COR-L47 (cell line): ENCODE measurements around the gene NFIL3.
"Not testable (repeated sequence)": the region's sequence is repeated elsewhere in the genome, so short reads cannot be mapped to it uniquely, and the experiment has no call there.

Experiments
- DNase-seq: peaks from one replicate; lab custom pipeline; 2025; lab: John Stamatoyannopoulos, UW

The NFIL3 gene

DNA sequence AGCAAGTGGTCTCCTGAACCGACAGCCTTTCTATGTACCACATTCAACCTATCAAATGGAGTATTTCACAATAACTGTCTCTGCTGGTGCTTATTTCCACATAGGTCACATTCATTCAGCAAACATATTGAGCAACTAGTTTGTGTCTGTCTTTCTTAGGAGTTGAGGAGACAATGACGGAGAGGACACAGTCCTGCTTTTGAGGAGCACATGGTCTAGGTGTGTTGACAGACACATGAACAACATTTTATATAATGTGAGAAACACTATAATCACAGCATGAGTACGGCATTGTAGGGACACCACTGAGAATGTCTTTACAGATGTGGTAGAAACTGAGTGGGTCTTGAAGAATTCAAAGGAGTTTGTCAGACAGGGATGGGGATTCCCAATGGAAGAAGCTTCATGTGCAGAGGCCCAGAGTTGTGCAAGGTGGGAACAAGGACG, 28.5 kb downstream of the NFIL3 start:
- no peak for DNase-seq

DNA sequence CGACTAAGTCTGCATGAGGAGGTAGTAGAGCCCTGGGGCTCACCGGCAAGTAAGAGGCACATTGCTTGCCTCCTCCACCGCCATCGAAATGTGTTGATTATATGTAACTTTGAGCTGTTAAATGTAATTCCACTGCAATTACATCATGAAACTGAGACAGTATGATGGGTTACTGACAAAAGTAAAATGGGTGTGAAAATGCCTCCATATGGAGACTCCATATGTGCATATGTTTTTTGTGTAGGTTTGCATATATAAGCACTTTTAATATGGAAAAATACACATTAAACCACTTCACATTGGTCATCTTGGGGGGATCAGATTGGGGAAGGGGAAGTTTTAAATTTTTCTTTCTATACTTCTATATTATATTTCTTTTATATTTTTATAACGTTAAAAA, 29.8 kb downstream of the NFIL3 start:
- DNase-seq: no peak

DNA sequence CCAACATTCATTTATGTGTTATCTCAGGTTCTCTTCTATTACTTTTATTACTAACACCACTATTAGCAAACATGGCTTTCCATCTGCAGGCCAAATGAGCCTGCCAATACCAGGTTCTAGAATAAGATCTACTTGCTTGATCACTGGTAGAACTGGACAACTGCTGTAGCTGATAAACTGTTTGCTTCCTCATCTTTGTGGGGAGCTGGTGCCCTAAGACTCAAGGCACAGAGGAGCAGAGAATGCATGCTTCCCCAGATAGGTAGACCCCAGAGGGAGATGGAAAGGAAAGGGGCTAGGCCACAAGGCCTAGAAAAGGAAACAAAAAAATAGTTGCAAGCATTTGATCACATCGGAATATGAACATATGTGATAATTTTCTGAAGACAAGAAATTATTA, 31.2 kb downstream of the NFIL3 start:
- DNase-seq: no peak

DNA sequence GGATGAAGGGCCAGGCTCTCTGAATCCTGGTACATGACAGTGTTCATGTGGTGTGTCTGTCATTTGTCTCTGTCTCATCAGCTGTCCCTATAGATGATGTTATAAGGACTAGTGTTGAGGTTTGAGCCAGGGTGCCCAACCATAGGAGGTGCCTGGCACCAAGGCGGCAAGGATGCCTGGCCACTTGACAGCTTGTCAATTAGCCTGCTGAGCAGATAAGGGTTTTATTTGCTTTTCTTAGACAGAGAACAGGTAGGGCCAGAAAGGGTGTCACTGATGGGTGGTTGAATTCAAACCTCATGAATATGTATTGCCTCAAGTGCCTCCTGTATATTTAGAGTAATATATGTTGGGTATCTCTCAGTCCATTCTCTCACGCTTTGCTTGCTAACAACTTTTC, 31.8 kb downstream of the NFIL3 start:
- peak; percentile 2 for DNase-seq

DNA sequence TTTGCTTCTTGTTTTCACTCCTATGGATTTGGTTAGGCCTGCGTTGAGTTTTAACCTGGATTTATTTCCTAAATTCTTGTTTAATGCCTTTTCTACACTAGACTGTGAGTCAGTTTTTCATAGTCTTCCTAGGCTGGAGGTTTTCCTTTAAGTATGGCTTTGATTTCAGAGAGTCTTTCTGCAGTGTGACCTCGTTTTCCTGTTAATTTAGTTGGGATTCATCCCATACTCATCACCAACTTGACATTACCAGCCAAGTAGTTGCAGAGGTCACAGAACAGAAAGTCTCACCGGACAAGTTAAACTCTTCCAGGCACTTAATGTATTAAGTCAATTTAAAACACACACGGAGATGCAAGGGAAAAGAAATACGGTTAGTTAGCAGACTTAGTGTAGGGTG, 32.2 kb downstream of the NFIL3 start:
- DNase-seq: no peak

DNA sequence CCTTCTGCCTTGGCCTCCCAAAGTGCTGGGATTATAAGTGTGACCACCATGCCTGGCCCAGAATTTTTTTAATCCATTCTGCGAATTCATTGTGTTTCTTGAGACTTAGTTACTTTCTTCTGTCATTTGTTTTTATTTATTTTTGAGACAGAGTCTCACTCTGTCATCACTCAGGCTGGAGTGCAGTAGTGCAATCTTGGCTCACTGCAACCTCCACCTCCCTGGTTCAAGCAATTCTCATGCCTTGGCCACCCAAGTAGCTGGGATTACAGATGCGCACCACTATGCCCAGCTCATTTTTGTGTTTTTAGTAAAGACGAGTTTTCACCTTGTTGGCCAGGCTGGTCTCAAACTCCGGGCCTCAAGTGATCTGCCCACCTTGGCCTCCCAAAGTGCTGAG, 33.9 kb downstream of the NFIL3 start:
- not testable (repeated sequence) for DNase-seq

DNA sequence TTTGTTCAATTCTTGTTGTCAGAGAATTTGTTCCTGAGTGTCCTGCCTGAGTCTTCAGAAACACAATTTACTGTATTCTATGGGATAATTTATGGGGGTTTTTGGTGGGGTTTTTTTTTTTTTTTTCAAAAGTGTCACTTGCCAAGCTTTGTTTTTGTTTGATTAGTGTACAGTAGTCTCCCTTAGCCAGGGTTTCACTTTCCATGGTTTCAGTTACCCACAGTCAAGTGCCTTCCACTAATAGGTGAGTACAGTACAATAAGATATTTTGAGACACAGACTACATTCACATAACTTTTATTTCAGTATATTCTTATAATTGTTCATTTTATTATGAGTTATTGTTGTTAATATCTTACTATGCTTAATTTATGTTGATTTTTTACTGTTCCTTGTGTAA, 36.9 kb downstream of the NFIL3 start:
- no peak for DNase-seq

DNA sequence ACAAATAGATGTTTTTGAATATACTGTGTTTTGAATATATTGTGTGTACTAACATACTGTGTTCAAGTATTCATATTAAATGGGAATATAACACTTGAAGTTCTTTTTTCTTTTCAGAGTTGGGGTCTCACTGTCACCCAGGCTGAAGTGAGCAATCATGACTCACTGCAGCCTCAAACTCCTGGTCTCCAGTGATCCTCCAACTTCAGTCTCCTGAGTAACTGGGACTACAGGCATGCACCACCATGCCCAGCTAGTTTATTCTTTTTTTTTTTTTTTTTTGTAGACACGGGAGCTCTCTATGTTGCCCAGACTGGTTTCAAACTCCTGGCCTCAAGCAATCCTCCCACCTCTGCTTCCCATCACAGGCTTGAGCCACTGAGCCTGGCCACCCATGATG, 38.7 kb downstream of the NFIL3 start:
- no peak for DNase-seq

DNA sequence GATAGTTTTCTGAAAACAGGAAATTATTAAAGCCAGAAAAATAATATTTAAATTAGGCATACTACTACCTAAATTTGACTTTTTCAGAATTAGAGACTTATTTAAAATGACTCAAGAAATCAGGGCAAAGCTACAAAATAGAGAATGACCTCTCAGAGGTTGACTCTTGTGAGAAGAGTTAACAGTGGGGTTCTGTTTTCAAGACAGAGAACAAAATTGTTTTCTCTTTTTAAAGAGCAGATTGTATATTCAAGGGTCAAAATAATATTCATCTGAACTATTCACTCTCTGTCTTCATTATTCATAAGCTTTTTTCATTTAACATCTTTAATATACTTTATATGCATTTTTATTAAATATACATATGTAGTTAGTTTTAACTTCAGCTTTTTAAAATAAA, 40.1 kb downstream of the NFIL3 start:
- no peak for DNase-seq

DNA sequence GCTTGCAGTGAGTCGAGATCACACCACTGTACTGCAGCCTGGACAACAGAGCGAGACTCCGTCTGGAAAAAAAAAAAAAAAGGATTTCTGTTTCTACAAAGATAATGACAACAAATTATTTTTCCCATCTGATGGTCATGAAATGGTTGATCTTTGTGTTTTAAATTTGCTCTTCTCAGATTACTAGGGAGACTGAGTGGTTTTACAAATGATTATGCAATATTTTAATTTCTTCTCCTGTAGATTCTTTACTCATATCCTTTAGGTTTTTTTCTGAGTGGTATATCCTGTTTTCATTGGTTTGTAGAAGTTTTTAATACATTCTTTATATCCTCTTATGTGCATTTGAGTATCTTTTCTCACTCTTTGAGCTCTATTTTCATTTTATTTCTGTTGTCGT, 41.3 kb downstream of the NFIL3 start:
- no peak for DNase-seq

DNA sequence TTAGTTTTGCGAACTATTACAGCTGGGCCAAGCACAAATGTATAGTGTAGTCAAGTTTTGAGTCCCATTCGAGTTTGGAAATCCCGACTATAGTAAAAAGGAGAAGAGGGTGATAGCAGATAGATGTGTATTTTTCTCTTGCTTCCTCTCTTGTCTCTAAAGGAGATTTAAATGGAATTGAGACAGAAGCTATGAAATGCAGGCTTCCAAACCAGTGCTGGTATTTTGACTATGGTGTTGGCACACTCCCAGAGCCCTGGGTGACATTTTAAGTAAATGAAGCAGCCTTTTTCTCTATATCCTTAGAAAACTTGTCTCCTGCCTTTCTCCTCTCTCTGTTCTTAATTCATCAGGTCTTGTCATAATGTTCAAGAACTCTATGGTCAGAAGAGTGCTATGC, 44.2 kb downstream of the NFIL3 start:
- no peak for DNase-seq

DNA sequence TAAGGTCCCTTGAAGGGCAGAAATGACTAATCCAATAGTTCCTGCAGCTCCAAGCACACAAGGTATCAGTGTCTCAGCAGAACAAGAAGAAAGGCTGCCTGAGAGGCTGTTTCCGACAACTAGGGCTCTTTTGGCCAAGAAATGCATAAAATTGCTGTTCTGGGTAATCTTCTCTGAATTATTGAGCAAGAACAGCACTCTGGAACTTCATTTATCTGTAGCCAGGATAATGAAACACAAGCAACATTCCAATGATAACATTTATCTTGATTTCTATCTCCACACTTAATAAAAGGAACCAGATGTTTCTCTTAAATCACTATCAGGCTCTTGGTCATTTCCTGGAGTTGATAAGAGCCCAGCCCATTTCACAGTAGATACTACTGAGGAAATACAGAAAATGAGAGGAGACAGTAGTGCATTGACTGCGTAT, 44.9 kb downstream of the NFIL3 start:
- no peak for DNase-seq

DNA sequence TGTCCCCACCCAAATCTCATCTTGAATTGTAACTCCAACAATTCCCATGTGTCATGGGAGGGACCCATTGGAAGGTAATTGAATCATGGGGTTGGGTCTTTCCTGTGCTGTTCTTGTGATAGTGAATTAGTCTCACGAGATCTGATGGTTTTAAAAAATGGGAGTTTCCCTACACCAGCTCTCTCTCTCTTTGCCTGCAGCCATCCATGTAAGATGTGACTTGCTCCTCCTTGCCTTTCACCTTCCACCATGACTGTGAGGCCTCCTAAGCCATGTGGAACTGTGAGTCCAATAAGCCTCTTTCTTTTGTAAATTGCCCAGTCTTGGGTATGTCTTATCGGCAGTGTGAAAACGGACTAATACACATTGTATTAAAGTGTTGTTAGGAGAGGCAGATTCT, 45.6 kb downstream of the NFIL3 start:
- DNase-seq: not testable (repeated sequence)

DNA sequence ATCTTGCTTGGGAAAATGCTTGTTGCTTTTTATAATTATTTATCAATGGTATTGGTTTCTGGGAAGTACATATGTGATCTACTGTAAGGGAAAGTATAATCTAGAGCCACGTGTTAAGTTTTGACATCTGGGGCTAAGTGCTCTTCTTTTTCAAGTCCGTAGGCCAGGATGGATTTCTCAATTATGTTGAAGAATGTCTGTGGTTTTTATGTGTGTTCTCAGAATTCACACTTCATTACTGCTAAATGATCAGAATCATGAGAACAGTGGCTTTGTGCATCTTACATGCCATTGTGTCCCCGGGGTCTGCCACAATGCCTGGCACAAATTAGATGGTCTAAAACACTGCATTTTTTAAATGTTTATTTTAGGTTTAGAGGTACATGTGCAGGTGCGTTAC, 47.4 kb downstream of the NFIL3 start:
- DNase-seq: no peak

DNA sequence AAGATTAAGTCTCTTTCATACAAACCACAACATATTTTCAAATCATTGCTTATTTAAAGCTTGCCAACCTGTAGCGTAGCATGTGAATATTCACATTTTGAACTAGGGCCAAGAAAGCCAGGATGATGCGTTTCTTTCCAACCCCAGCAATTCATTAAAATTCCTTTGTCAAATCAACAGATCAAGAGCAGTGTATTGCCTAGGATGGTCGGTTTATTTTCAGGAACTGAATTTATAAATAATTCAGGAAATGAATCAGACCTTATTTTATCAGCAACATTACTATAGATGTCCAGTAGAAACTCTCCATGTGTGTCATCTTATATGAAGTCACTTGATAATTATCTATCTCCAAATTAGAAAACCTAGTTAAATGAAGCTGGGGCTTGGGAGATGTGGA, 48.7 kb downstream of the NFIL3 start:
- no peak for DNase-seq

DNA sequence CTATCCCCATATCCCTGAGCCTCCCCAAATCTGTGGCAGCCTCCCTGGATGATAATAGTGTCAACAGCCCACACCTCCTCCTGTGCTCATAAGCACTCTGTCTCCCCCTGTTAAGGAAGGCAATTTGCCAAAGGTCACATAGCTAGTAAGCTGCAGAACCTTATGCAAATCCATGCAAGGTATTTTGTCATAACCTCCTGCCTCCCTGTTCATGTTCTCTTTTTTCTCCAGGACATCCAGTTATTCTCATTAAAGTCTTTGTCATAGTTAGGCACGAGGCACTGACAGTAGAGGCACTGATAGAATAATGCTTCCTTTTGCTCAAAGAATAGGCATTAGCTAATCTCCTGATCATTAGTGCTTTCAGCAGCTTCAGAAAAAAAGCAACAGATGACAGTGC, 51.7 kb downstream of the NFIL3 start:
- no peak for DNase-seq

DNA sequence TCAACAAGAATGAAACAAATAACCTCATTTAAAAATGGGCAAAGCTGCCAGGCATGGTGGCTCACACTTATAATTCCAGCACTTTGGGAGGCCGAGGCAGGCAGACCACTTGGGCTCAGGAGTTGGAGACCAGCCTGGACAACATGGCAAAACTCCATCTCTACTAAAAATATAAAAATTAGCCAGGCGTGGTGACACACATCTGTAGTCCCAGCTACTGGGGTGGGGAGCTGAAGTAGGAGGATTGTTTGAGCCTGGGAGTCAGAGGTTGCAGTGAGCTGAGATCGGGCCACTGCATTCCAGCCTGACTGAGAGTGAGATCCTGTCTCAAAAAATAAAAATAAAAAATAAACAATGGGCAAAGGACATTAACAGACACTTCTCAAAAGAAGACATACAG, 53.6 kb downstream of the NFIL3 start:
- DNase-seq: not testable (repeated sequence)

DNA sequence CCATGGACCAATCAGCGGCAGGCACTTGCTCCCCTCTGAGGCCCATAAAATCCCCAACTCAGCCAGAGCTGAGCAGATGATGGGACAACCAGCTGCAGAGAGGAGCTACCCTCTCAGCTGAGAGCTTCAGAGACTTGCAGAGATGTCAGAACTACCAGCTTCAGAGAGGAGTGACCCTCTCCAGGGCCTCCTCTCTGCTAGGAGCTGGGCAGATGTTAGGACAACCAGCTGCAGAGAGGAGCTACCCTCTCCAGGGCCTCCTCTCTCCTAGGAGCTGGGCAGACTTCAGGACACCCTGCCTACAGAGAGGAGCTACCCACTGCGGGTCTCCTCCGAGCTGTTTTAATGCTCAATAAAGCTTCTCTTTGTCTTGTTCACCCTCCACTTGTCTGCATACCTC, 58.9 kb downstream of the NFIL3 start:
- no peak for DNase-seq

DNA sequence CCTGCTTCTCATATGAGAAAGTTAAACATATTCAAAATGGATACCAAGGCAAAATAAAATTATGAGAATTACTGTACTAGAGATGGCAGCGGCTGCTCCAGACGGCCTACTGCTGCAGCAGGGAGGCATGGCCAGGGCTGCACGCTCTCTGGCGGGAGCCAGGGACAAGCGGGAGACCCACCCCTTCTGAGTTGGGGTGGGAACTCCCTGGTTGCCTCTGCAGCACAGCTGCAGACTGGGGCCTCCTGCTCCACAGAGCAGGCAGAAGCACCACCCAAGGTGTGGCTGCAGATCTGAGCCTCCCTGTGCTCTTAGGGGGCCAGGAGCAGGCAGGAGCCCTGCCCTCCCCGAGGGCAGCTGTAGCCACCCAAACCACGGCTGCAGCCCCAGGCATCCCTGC, 59.6 kb downstream of the NFIL3 start:
- DNase-seq: no peak

DNA sequence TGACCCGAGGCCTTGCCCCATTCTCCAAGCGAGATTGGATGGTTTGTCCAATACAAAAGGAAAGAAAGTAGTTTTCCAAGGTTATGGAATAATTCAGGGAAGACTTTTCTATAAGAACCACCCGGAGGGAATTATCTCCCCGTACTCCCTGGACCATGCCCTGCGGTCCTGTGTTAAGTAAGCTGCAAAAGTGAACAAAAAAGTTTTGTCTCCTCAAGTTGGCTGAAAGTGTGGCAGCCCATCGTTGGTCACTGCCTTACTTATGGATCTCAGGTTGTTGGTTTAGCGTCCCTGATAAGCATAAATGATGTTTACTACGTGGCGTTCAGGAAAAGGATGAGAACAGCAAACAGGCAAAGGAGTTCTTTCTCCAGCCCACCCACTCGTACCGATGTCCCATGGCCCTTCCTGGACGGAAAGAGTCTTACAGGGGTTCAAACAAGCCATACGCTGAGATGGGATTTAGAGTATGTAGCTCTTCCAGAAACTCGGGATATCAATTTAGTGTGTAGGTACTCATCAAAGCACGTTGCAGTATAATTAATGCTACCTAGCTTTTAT, 61.5 kb downstream of the NFIL3 start:
- no peak for DNase-seq

DNA sequence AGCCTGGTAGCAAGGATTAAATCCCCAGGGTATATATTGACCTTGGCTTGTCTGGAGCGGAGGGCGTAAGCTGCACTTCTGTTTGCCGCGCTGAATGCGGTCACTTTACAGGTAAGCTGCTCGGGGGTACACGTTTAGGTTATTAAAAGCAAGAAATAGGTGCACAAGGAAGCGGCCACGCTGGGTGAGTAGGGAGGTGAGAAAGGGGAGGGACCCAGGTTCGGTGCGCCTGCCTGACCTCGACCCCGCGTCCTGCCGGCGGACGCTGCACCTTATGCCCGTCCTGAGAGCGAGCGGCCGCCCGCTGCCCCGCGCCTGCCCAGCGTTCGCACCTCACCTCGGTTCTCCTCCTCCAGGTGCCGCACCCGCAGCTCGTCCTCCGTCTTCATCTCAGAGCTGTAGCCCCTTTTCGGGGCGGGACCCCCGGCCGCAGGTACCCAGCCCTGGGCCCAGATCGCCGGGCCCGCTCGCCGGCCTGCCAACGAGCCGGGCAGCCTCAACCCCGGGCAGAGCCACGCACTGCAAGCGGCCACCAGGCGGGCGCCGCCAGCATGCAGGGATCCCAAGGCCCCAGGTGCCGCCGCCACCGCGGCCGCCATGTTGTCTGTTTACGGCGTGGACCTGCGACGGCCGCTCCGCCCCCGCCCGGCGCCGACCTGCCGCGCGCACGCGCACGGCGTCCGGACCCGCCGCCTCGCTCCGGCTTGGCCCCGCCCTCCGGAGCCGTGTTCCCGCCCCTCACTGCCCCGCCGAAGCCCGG, 62.2 kb downstream of the NFIL3 start, which contains the start of gene AUH:
Gene AUH, minus strand, starts transcription at position 628 of the 760 bp plus-strand sequence. Its CDS starts 29 bp downstream, at position 599.
- peak; percentile 65 for DNase-seq

DNA sequence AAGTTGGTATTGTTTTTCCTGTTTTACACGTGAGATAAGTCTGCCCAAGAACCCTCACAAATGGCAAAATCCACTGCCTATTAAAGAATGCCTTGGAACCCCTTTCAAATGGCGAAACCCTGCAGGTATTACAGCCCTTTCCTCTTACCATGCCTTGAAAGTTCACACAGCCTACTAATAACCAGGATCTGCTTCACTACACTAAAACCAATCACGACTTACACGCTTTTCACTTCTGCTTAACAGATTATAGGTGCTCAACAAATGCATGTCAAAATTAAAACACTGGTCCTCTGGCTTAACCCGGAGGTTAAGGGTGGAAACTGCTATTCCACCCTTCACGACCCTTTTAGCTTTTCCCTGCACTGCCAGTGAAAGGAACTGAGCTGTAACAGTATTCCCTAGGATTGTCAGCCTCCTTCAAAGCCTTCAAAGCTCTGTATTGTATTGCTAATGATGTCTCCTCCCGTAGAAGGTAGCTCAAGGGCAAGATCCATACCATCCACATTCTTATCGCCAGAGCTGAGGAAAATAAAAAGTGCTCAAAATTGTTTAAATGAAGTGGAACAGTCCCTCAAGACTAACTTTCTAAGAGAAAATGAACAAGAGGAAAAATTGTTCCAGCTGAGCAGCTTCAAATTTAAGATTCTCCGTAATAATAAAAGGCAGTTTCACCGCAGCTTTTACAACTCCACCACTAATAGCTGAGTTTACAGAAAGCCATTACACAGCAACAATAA, 62.9 kb downstream of the NFIL3 start:
- DNase-seq: no peak
